ENCODE measurements around the gene RAB1A. TPM values are rescaled to one million over a fixed set of nuclear protein-coding genes. Genes with fewer than 3 reads are reported as not detected.

RAB1A gene
- total and polyA plus RNA-seq, 9 of the 15 experiments (the other 6 are each of a cell fraction or from before 2014, with no cell fraction given): 43.8 to 163 (median 67.7) TPM

DNA sequence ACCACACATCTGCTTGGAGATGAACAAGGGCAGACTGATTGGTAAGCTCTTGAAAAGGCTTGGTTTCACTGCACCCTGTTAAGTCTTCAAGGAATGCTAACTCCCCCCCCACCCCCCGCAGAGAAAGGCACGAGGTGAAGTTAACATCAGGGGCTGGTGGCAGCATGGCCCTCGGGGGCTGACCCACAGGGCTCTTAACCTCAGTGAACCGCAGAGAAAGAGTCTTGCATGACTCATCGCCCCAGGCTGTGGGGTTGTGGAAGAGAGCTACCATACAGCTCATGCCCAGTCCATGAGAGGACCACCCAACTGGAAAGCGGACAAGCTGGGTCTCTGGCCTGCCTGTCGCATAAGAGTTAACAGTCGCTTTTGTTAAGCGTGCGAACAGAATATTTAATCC lies 84.3 kb downstream of the RAB1A start (continued):
- TF ChIP-seq, protein P1, sequence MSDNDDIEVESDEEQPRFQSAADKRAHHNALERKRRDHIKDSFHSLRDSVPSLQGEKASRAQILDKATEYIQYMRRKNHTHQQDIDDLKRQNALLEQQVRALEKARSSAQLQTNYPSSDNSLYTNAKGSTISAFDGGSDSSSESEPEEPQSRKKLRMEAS (CRISPR knock-in tag; IDR thresholded peaks at IDR 0.05): peak; percentile 48; the same call in 1 of the 2 replicates
- TF ChIP-seq ZKSCAN1 (IDR thresholded peaks at IDR 0.05; ENCODE audit: low read depth, low read length): no peak
- no peak for TF ChIP-seq CEBPB (tag; IDR thresholded peaks at IDR 0.05)
- TF ChIP-seq, protein P2, sequence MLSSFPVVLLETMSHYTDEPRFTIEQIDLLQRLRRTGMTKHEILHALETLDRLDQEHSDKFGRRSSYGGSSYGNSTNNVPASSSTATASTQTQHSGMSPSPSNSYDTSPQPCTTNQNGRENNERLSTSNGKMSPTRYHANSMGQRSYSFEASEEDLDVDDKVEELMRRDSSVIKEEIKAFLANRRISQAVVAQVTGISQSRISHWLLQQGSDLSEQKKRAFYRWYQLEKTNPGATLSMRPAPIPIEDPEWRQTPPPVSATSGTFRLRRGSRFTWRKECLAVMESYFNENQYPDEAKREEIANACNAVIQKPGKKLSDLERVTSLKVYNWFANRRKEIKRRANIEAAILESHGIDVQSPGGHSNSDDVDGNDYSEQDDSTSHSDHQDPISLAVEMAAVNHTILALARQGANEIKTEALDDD (IDR thresholded peaks at IDR 0.05): peak; percentile 46; the same call in 1 of the 2 replicates

DNA sequence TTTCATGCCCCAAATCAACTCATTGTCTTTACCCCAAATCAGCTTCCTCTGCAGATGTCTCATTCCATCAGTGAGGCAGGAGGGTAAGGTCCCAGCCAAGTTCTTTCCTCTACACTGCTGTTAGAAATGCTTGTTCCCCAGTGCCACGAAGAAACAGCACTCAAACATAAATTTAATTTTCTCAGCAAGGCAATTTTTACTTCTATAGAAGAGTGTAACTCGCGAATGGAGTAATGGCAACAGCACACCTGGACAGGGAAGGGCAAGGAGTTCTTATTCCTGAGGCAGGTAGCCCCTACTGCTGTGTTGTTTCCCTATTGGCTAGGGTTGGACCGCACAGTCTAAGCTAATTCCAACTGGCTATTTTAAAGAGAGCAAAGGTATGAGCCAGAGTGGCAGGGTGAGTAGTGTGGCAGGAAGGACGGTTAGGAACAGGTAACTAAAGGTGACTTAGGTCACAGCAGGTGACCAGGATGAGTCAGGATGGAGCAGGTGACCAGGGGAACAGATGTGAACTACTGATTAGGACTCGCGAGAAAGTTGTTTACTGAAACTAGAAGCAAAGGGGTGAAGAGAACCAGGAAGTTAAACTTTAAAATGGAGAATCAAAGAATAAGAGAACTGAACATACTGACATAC lies 85.7 kb downstream of the RAB1A start:
- DNase-seq (ENCODE audit: extremely low read depth in 1 of 4, low spot score in 3 of 4): no peak
- in situ Hi-C loops (cut with MboI): loop anchor here (5.0 kb wide), 1 partner anchor 127 kb away; no protein-coding TSS in a partner anchor
- 56% methylated on average over 7 of the region's 7 CpGs for WGBS (ENCODE audit: insufficient coverage, low coverage, missing lambda C conversion rate)
- Histone ChIP-seq H3K9me3 (replicated peaks; ENCODE audit: control insufficient read depth, insufficient read depth, low read depth, low read length) (peaks cover 10% of the 10 kb centered on the region), H3K27me3 (ENCODE audit: control insufficient read depth in 2 of 2, insufficient read depth in 2 of 2, low read length in 2 of 2) (no peaks in the 10 kb centered on the region), H4K20me1 (replicated peaks; ENCODE audit: control insufficient read depth, insufficient read depth, low read length) (no peaks in the 10 kb centered on the region), H3K4me1 (replicated peaks in 1 of 2; ENCODE audit: control insufficient read depth in 2 of 2, insufficient read depth in 2 of 2, low read length in 2 of 2) (peaks cover 2 to 4% of the 10 kb centered on the region in 2 experiments; a peak in 2 of 5 replicates), H2AFZ (ENCODE audit: low read depth, low read length) (no peak overlapping the region), H3K4me3 (no peak overlapping the region), H3K4me2 (ENCODE audit: insufficient read depth, low read length) (no peak overlapping the region), H3K36me3 (ENCODE audit: control insufficient read depth, insufficient read depth, low read length) (no peaks in the 10 kb centered on the region), H3K27ac (ENCODE audit: extremely low read depth, low read depth, low read length) (no peak overlapping the region), H3K9ac (ENCODE audit: insufficient read depth in 1 of 2, low read depth in 2 of 2, low read length in 2 of 2) (no peak overlapping the region), H3K9me1 (ENCODE audit: control insufficient read depth, insufficient read depth, low read length) (no peaks in the 10 kb centered on the region), H3K79me2 (ENCODE audit: control insufficient read depth, insufficient read depth, low read length) (no peaks in the 10 kb centered on the region)
- no TSS peak for BruUV-seq (replicated peaks)
- FAIRE-seq: no peak
- CTCF ChIA-PET (ENCODE audit: low intra/inter-chr PET ratio): no interaction called here
- intact Hi-C loops (cut with micrococcal nuclease): no loop called here
- no peak for ATAC-seq
- TF ChIP-seq ATF7 (IDR thresholded peaks at IDR 0.05): no peak
- 0 out of 4 replicates have a peak, but pooled peaks of 1 of the 2 experiments have one; percentile 41 for TF ChIP-seq TRIM24 (IDR thresholded peaks at IDR 0.05)
- TF ChIP-seq, protein P3, sequence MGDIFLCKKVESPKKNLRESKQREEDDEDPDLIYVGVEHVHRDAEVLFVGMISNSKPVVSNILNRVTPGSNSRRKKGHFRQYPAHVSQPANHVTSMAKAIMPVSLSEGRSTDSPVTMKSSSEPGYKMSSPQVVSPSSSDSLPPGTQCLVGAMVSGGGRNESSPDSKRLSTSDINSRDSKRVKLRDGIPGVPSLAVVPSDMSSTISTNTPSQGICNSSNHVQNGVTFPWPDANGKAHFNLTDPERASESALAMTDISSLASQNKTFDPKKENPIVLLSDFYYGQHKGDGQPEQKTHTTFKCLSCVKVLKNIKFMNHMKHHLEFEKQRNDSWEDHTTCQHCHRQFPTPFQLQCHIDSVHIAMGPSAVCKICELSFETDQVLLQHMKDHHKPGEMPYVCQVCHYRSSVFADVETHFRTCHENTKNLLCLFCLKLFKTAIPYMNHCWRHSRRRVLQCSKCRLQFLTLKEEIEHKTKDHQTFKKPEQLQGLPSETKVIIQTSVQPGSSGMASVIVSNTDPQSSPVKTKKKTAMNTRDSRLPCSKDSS (IDR thresholded peaks at IDR 0.05; ENCODE audit: low read depth, partially characterized antibody): peak; percentile 80
- peak; percentile 65; the same call in 1 of the 2 replicates for TF ChIP-seq TRIM28 (IDR thresholded peaks at IDR 0.05)
- TF ChIP-seq, protein P4, sequence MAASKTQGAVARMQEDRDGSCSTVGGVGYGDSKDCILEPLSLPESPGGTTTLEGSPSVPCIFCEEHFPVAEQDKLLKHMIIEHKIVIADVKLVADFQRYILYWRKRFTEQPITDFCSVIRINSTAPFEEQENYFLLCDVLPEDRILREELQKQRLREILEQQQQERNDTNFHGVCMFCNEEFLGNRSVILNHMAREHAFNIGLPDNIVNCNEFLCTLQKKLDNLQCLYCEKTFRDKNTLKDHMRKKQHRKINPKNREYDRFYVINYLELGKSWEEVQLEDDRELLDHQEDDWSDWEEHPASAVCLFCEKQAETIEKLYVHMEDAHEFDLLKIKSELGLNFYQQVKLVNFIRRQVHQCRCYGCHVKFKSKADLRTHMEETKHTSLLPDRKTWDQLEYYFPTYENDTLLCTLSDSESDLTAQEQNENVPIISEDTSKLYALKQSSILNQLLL (CRISPR knock-in tag; IDR thresholded peaks at IDR 0.05; ENCODE audit: borderline replicate concordance): no peak
- TF ChIP-seq, protein P5, sequence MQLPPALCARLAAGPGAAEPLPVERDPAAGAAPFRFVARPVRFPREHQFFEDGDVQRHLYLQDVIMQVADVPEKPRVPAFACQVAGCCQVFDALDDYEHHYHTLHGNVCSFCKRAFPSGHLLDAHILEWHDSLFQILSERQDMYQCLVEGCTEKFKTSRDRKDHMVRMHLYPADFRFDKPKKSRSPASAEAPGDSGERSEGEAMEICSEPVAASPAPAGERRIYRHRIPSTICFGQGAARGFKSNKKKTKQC (CRISPR knock-in tag; IDR thresholded peaks at IDR 0.05): no peak
- TF ChIP-seq ZEB2 (IDR thresholded peaks at IDR 0.05): 0 out of 2 replicates have a peak, but pooled peaks have one; percentile 48
- TF ChIP-seq NFXL1 (CRISPR knock-in tag; IDR thresholded peaks at IDR 0.05): no peak
- peak in 1 of 2 experiments; percentile 67; a peak in 1 of 3 replicates for TF ChIP-seq CBX3 (IDR thresholded peaks at IDR 0.05; ENCODE audit: borderline replicate concordance in 1 of 2, low read length in 2 of 2)
- POLR2A ChIA-PET: interaction anchor here (1.1 to 1.2 kb wide), 2 partner anchors 11 to 20 kb away, joined by 3 read pairs; no protein-coding TSS in a partner anchor

Data from K562 (cell line).